Tibial nerve (tissue), 4 donors: ENCODE results near the gene COX6B1. TPM values are rescaled to one million over a fixed set of nuclear protein-coding genes. Genes with fewer than 3 reads are reported as not detected.

Experiments used
- DNase-seq, 2 donors: peaks; one replicate each; pipeline ENCODE4 v3.0.0-alpha.2; 2019; ENCODE audit warnings: low spot score in 2 of 2
- H3K27ac ChIP-seq, 4 donors: fragments of 200-600 bp; sonication (generic) in 3 of 4; one replicate each; pipeline ENCODE4 v1.5.1; 2017 to 2019; ENCODE audit warnings: mild to moderate bottlenecking in 1 of 4
- H3K27me3 ChIP-seq, 2 donors: fragments of 200-600 bp; sonication (generic) in 1 of 2; one replicate each; pipeline versions ENCODE4 v1.5.1 to v1.6.0; 2017 to 2019
- H3K36me3 ChIP-seq, 3 donors: fragments of 200-600 bp; sonication (generic); one replicate each; pipeline ENCODE4 v1.5.1; 2018 to 2019
- H3K4me1 ChIP-seq, 4 donors: fragments of 200-600 bp; sonication (generic) in 3 of 4; one replicate each; pipeline ENCODE4 v1.5.1; 2017 to 2019
- H3K4me3 ChIP-seq, 4 donors: fragments of 200-600 bp; sonication (generic) in 3 of 4; one replicate each; pipeline ENCODE4 v1.5.1; 2017 to 2019; ENCODE audit warnings: mild to moderate bottlenecking in 1 of 4, moderate library complexity in 1 of 4
- H3K9me3 ChIP-seq, 4 donors: fragments of 200-600 bp; sonication (generic) in 3 of 4; one replicate each; pipeline ENCODE4 v1.5.1; 2017 to 2019
- CTCF ChIP-seq, 5 experiments: fragments of 200-600 bp in 3 of 5; fragments of 450-650 bp in 2 of 5; sonication (generic) in 3 of 5; IDR thresholded peaks; one replicate each; pipeline ENCODE4 v1.5.1; 2016 to 2019; ENCODE audit warnings: antibody characterized with exemption in 5 of 5, mild to moderate bottlenecking in 3 of 5, moderate library complexity in 2 of 5
- EP300 ChIP-seq, 2 donors: sonication (generic); formaldehyde crosslinking; IDR thresholded peaks; one replicate each; pipeline ENCODE4 v1.6.1; 2017; ENCODE audit warnings: antibody characterized with exemption in 2 of 2, mild to moderate bottlenecking in 1 of 2
- POLR2A ChIP-seq, 2 donors: fragments of 450-650 bp; IDR thresholded peaks; one replicate each; pipeline ENCODE4 v1.6.1; 2017; ENCODE audit warnings: antibody characterized with exemption in 2 of 2, mild to moderate bottlenecking in 2 of 2, moderate library complexity in 2 of 2
- WGBS, 2 donors: methylation state at CpG; one replicate each; pipeline ENCODE4 v1.1.5; 2018; 5-methylcytosine and 5-hydroxymethylcytosine counted together
- total RNA-seq, 4 donors: library from RNA; depleted of rRNA; stranded (reverse); fragments of >200 nt; gene quantifications; one replicate each; pipeline ENCODE4 v1.1.0, GENCODE V29; 2016

The COX6B1 gene
- total RNA-seq, 4 donors from 2014 or later, result 293 to 338 (median 316) TPM

GRCh38 chr19:35702223-35703012 lies 54.3 kb downstream of the COX6B1 start:
- H3K9me3 ChIP-seq, result no peaks in the 10 kb centered on the region
- peaks cover 0 to 16% (median 3%) of the 10 kb centered on the region in 4 donors for H3K4me1 ChIP-seq
- H3K27ac ChIP-seq, result peak overlapping the region in 2 of 4 donors; percentile 26 to 74
- TF ChIP-seq POLR2A (IDR thresholded peaks at IDR 0.05) (peak in 1 of 2 donors; percentile 25), EP300 (IDR thresholded peaks at IDR 0.05) (peak; percentile 15 to 62), CTCF (IDR thresholded peaks at IDR 0.05) (peak in 2 of 5 experiments; percentile 7 to 16)
- WGBS, 2 donors, result 0 to 2% methylated on average over 37 to 48 of the region's 50 CpGs
- no peaks in the 10 kb centered on the region for H3K36me3 ChIP-seq
- no peaks in the 10 kb centered on the region for H3K27me3 ChIP-seq
- peak overlapping the region; percentile 44 to 76 (median 62) for H3K4me3 ChIP-seq
- DNase-seq, result peak; percentile 87 to 93

DNA sequence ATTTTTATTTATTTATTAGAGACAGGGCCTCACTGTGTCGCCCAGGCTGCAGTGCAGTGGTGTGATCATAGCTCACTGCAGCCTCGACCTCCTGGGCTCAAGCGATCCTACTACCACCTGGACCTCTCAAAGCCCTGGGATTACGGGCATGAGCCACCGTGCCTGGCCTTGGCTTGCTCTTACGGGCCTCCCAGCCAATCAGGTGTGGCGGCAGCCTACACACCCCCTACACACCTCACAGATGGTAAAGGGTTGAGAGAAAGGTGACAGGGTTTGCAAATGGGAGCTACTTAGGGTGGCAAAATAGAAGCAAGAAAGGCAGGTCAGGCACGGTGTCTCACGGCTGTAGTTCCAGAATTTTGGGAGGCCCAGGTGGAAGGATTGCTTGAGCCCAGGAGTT lies 55.2 kb downstream of the COX6B1 start:
- Histone ChIP-seq H3K9me3 (no peaks in the 10 kb centered on the region), H3K27ac (no peak overlapping the region), H3K27me3 (no peaks in the 10 kb centered on the region), H3K36me3 (no peaks in the 10 kb centered on the region), H3K4me3 (no peak overlapping the region), H3K4me1 (peaks cover 0 to 16% (median 3%) of the 10 kb centered on the region in 4 donors)
- DNase-seq, result no peak
- WGBS, 2 donors, result 56 to 58% methylated on average over 9 of the region's 9 CpGs
- TF ChIP-seq POLR2A (IDR thresholded peaks at IDR 0.05), result no peak
- no peak for TF ChIP-seq EP300 (IDR thresholded peaks at IDR 0.05)
- TF ChIP-seq CTCF (IDR thresholded peaks at IDR 0.05), result no peak

GRCh38 chr19:35704218-35704617 lies 56.1 kb downstream of the COX6B1 start, which contains the start of gene ZBTB32:
TSS of gene ZBTB32 (plus strand) at chr19:35704558. CDS start at chr19:35714627, 10,069 bp downstream.
- no peak for DNase-seq

More at GRCh38 chr19:35704218-35704617, 56.1 kb downstream of the COX6B1 start, which contains the start of gene ZBTB32:
- WGBS, 2 donors, result 24 to 29% methylated on average over 22 to 24 of the region's 24 CpGs
- no peak for TF ChIP-seq EP300 (IDR thresholded peaks at IDR 0.05)
- TF ChIP-seq POLR2A (IDR thresholded peaks at IDR 0.05), result no peak
- no peak for TF ChIP-seq CTCF (IDR thresholded peaks at IDR 0.05)
- H3K36me3 ChIP-seq, result no peaks in the 10 kb centered on the region
- H3K4me1 ChIP-seq, result peaks cover 0 to 16% (median 3%) of the 10 kb centered on the region in 4 donors
- no peaks in the 10 kb centered on the region for H3K9me3 ChIP-seq
- no peak within 1 kb of the TSS for H3K27ac ChIP-seq
- no peak within 1 kb of the TSS for H3K4me3 ChIP-seq
- H3K27me3 ChIP-seq, result no peaks in the 10 kb centered on the region

Other genes starting within 250 kb of the COX6B1 start
- gene FFAR2, start 200.1 kb upstream of the COX6B1 start, total RNA-seq, result under 1 TPM in 1 of 4 donors, not detected in 3; 0.22 TPM
- gene KRTDAP, start 157.9 kb upstream of the COX6B1 start, total RNA-seq, result not detected
- 10 to 100 TPM in 3 of 4 donors, 1 to 10 TPM in 1; 8.2 to 33.5 (median 26.5) TPM for gene DMKN, start 134.7 kb upstream of the COX6B1 start, total RNA-seq
- not detected for gene SBSN, start 120.0 kb upstream of the COX6B1 start, total RNA-seq
- not detected for gene GAPDHS, start 114.9 kb upstream of the COX6B1 start, total RNA-seq
- gene TMEM147, start 102.7 kb upstream of the COX6B1 start, total RNA-seq, result 100 to 1,000 TPM in 1 of 4 donors, 10 to 100 TPM in 3; 63.8 to 103 (median 68.2) TPM
- under 1 TPM in 1 of 4 donors, not detected in 3; 0.63 TPM for gene ATP4A, start 84.7 kb upstream of the COX6B1 start, total RNA-seq
- not detected for gene PMIS2, start 62.1 kb upstream of the COX6B1 start, total RNA-seq
- 10 to 100 TPM in 3 of 4 donors, 1 to 10 TPM in 1; 9.8 to 17.1 (median 11.0) TPM for gene HAUS5, start 35.6 kb upstream of the COX6B1 start, total RNA-seq
- gene RBM42, start 19.3 kb upstream of the COX6B1 start, total RNA-seq, result 10 to 100 TPM; 77.4 to 88.3 (median 80.0) TPM
- gene ETV2, start 6.6 kb upstream of the COX6B1 start, total RNA-seq, result 1 to 10 TPM in 1 of 4 donors, under 1 TPM in 1, not detected in 2; 0.84 to 2.2 TPM
- not detected for gene UPK1A, start 18.2 kb downstream of the COX6B1 start, total RNA-seq
- not detected for gene ZBTB32, start 56.2 kb downstream of the COX6B1 start, total RNA-seq
- 10 to 100 TPM; 12.9 to 38.7 (median 25.5) TPM for gene KMT2B, start 69.7 kb downstream of the COX6B1 start, total RNA-seq
- 10 to 100 TPM in 2 of 4 donors, 1 to 10 TPM in 2; 4.8 to 25.5 (median 10.7) TPM for gene IGFLR1, start 94.1 kb downstream of the COX6B1 start, total RNA-seq
- gene U2AF1L4, start 97.1 kb downstream of the COX6B1 start, total RNA-seq, result 10 to 100 TPM; 17.8 to 51.1 (median 43.2) TPM
- gene PSENEN, start 97.3 kb downstream of the COX6B1 start, total RNA-seq, result 10 to 100 TPM; 33.1 to 46.7 (median 40.3) TPM
- gene LIN37, start 100.3 kb downstream of the COX6B1 start, total RNA-seq, result 10 to 100 TPM; 18.1 to 32.7 (median 20.6) TPM
- 100 to 1,000 TPM in 3 of 4 donors, 10 to 100 TPM in 1; 85.2 to 190 (median 124) TPM for gene HSPB6, start 108.7 kb downstream of the COX6B1 start, total RNA-seq
- gene PROSER3, start 109.9 kb downstream of the COX6B1 start, total RNA-seq, result 10 to 100 TPM; 14.2 to 32.7 (median 19.9) TPM
- gene ARHGAP33, start 127.2 kb downstream of the COX6B1 start, total RNA-seq, result 10 to 100 TPM in 3 of 4 donors, 1 to 10 TPM in 1; 6.6 to 46.8 (median 26.1) TPM
- not detected for gene PRODH2, start 164.5 kb downstream of the COX6B1 start, total RNA-seq
- gene NPHS1, start 204.2 kb downstream of the COX6B1 start, total RNA-seq, result not detected
- gene KIRREL2, start 208.6 kb downstream of the COX6B1 start, total RNA-seq, result under 1 TPM in 1 of 4 donors, not detected in 3; 0.44 TPM
- gene APLP1, start 220.3 kb downstream of the COX6B1 start, total RNA-seq, result 10 to 100 TPM in 2 of 4 donors, 1 to 10 TPM in 2; 8.7 to 19.7 (median 10.7) TPM